Mucosa of rectum (tissue), 2 donors: ENCODE measurements around the gene ZNF277.
"Not testable (repeated sequence)": the region's sequence is repeated elsewhere in the genome, so short reads cannot be mapped to it uniquely, and the experiment has no call there.

Experiments used
- H3K27ac ChIP-seq, 2 donors: one replicate each; pipeline ENCODE4 v1.7.0; 2013; ENCODE audit warnings: inconsistent platforms in 2 of 2, low read depth in 2 of 2, low read length in 2 of 2
- H3K27me3 ChIP-seq, 2 donors: one replicate each; pipeline ENCODE4 v1.7.0; 2013; ENCODE audit warnings: low read length in 2 of 2; ENCODE audit not compliant: control insufficient read depth in 2 of 2, insufficient read depth in 2 of 2
- H3K36me3 ChIP-seq, 2 donors: one replicate each; pipeline ENCODE4 v1.7.0; 2013; ENCODE audit warnings: low read length in 2 of 2; ENCODE audit not compliant: control insufficient read depth in 2 of 2, insufficient read depth in 2 of 2
- H3K4me1 ChIP-seq, 2 donors: one replicate each; pipeline ENCODE4 v1.7.0; 2013; ENCODE audit warnings: low read length in 2 of 2, mild to moderate bottlenecking in 1 of 2; ENCODE audit not compliant: control insufficient read depth in 2 of 2, insufficient read depth in 2 of 2
- H3K4me3 ChIP-seq, 2 donors: one replicate each; pipeline ENCODE4 v1.7.0; 2013; ENCODE audit warnings: low read length in 2 of 2
- H3K9ac ChIP-seq, 2 donors: one replicate each; pipeline ENCODE4 v1.7.0; 2013; ENCODE audit warnings: low read length in 2 of 2, low read depth in 1 of 2, mild to moderate bottlenecking in 1 of 2
- H3K9me3 ChIP-seq, 2 donors: one replicate each; pipeline ENCODE4 v1.7.0; 2013; ENCODE audit warnings: low read length in 2 of 2; ENCODE audit not compliant: control insufficient read depth in 2 of 2
- donor health status: healthy.
- donor health status: Normal muscosa, but diverticular disease.

Gene ZNF277

GRCh38 chr7:112300831-112301407 lies 94.4 kb downstream of the ZNF277 start:
- H3K27ac ChIP-seq = no peak overlapping the region
- no peaks in the 10 kb centered on the region for H3K9me3 ChIP-seq
- peaks cover 0 to 6% of the 10 kb centered on the region in 2 donors for H3K36me3 ChIP-seq
- no peak overlapping the region for H3K9ac ChIP-seq
- H3K27me3 ChIP-seq = no peaks in the 10 kb centered on the region
- H3K4me3 ChIP-seq = no peak overlapping the region
- H3K4me1 ChIP-seq = no peaks in the 10 kb centered on the region

GRCh38 chr7:112302566-112302965 lies 96.1 kb downstream of the ZNF277 start:
- Histone ChIP-seq H3K36me3 (peaks cover 0 to 6% of the 10 kb centered on the region in 2 donors), H3K9me3 (no peaks in the 10 kb centered on the region), H3K27me3 (no peaks in the 10 kb centered on the region), H3K4me1 (no peaks in the 10 kb centered on the region), H3K27ac (no peak overlapping the region), H3K4me3 (no peak overlapping the region), H3K9ac (no peak overlapping the region)

- Histone ChIP-seq H3K36me3 (peaks cover 0 to 3% of the 10 kb centered on the region in 2 donors), H3K27ac (no peak overlapping the region), H3K27me3 (no peaks in the 10 kb centered on the region), H3K9me3 (no peaks in the 10 kb centered on the region), H3K4me3 (no peak overlapping the region), H3K9ac (no peak overlapping the region), H3K4me1 (no peaks in the 10 kb centered on the region)
Observed at GRCh38 chr7:112306903-112307302, 100.4 kb downstream of the ZNF277 start.

- Histone ChIP-seq H3K4me3 (no peak overlapping the region), H3K9ac (no peak overlapping the region), H3K36me3 (peaks cover 0 to 3% of the 10 kb centered on the region in 2 donors), H3K27me3 (no peaks in the 10 kb centered on the region), H3K4me1 (no peaks in the 10 kb centered on the region), H3K27ac (no peak overlapping the region), H3K9me3 (no peaks in the 10 kb centered on the region)
Observed at GRCh38 chr7:112307506-112307905, 101.0 kb downstream of the ZNF277 start.

GRCh38 chr7:112308974-112309373 lies 102.5 kb downstream of the ZNF277 start:
- Histone ChIP-seq H3K27me3 (no peaks in the 10 kb centered on the region), H3K4me1 (no peaks in the 10 kb centered on the region), H3K36me3 (peaks cover 3% of the 10 kb centered on the region in 2 donors), H3K9me3 (no peaks in the 10 kb centered on the region), H3K4me3 (no peak overlapping the region), H3K27ac (no peak overlapping the region), H3K9ac (no peak overlapping the region)

GRCh38 chr7:112316803-112317202 lies 110.3 kb downstream of the ZNF277 start:
- not testable (repeated sequence) for H3K27me3 ChIP-seq, H3K4me3 ChIP-seq, H3K27ac ChIP-seq, H3K36me3 ChIP-seq, H3K4me1 ChIP-seq, H3K9me3 ChIP-seq, H3K9ac ChIP-seq

- Histone ChIP-seq H3K36me3 (peaks cover 14 to 22% of the 10 kb centered on the region in 2 donors), H3K9me3 (no peaks in the 10 kb centered on the region)
Observed at GRCh38 chr7:112322070-112322469, 115.6 kb downstream of the ZNF277 start.

GRCh38 chr7:112327566-112327965 lies 121.1 kb downstream of the ZNF277 start:
- H3K36me3 ChIP-seq = peaks cover 16 to 18% of the 10 kb centered on the region in 2 donors
- H3K9ac ChIP-seq = no peak overlapping the region
- no peaks in the 10 kb centered on the region for H3K9me3 ChIP-seq
- H3K27ac ChIP-seq = no peak overlapping the region
- H3K4me1 ChIP-seq = no peaks in the 10 kb centered on the region
- H3K4me3 ChIP-seq = no peak overlapping the region
- no peaks in the 10 kb centered on the region for H3K27me3 ChIP-seq

More at GRCh38 chr7:112322070-112322469, 115.6 kb downstream of the ZNF277 start:
- Histone ChIP-seq H3K27me3 (no peaks in the 10 kb centered on the region), H3K27ac (no peak overlapping the region), H3K9ac (no peak overlapping the region), H3K4me1 (no peaks in the 10 kb centered on the region), H3K4me3 (no peak overlapping the region)

GRCh38 chr7:112331492-112331891 lies 125.0 kb downstream of the ZNF277 start:
- Histone ChIP-seq H3K36me3 (peaks cover 4 to 6% of the 10 kb centered on the region in 2 donors), H3K27ac (no peak overlapping the region), H3K4me1 (no peaks in the 10 kb centered on the region)

GRCh38 chr7:112334366-112334765 lies 127.9 kb downstream of the ZNF277 start:
- no peak overlapping the region for H3K9ac ChIP-seq
- H3K36me3 ChIP-seq = peaks cover 10 to 12% of the 10 kb centered on the region in 2 donors
- no peaks in the 10 kb centered on the region for H3K4me1 ChIP-seq
- no peak overlapping the region for H3K4me3 ChIP-seq
- H3K27me3 ChIP-seq = no peaks in the 10 kb centered on the region
- no peak overlapping the region for H3K27ac ChIP-seq
- no peaks in the 10 kb centered on the region for H3K9me3 ChIP-seq

More at GRCh38 chr7:112331492-112331891, 125.0 kb downstream of the ZNF277 start:
- Histone ChIP-seq H3K27me3 (no peaks in the 10 kb centered on the region), H3K4me3 (no peak overlapping the region), H3K9me3 (no peaks in the 10 kb centered on the region), H3K9ac (no peak overlapping the region)
